CD4-positive, alpha-beta T cell treated with Interleukin-17A for 1 hour (primary cell): ENCODE results near the gene RNASE11.
"Not testable (repeated sequence)": the region's sequence is repeated elsewhere in the genome, so short reads cannot be mapped to it uniquely, and the experiment has no call there.

ENCODE experiments used
- DNase-seq: peaks from one replicate; pipeline ENCODE4 v3.0.0-alpha.2; 2020

RNASE11 gene

GRCh38 chr14:20578325-20578724 lies 9.5 kb downstream of the RNASE11 start:
- no peak for DNase-seq

- DNase-seq = not testable (repeated sequence)
Observed at GRCh38 chr14:20572382-20572990, 15.3 kb downstream of the RNASE11 start.

GRCh38 chr14:20570720-20571119 lies 17.1 kb downstream of the RNASE11 start:
- not testable (repeated sequence) for DNase-seq

- not testable (repeated sequence) for DNase-seq
Observed at GRCh38 chr14:20569865-20570264, 17.9 kb downstream of the RNASE11 start.

DNA sequence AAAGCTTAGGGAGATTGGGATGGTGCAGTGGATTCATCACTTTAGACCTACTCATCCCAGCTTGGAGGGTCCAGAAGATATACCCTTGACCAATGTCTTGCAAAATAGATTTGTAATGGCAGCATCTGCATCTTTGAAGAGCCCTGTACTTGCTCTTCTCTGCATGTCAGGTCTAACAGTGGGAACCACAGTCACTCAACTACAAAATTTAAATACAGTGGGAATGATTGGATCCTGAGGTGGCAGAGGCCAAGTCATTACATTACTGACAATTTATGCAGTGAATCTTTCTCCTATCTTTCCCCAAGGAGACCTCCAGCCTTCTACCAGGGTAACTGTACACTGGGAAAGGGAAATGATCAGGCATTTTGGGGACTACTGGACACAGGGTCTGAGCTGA lies 18.7 kb downstream of the RNASE11 start:
- DNase-seq = no peak

GRCh38 chr14:20568393-20568792 lies 19.4 kb downstream of the RNASE11 start:
- no peak for DNase-seq

- DNase-seq = not testable (repeated sequence)
Observed at GRCh38 chr14:20567199-20567598, 20.6 kb downstream of the RNASE11 start.

- DNase-seq = no peak
Observed at GRCh38 chr14:20564501-20564997, 23.3 kb downstream of the RNASE11 start.

GRCh38 chr14:20563971-20564370 lies 23.8 kb downstream of the RNASE11 start:
- DNase-seq = no peak

DNA sequence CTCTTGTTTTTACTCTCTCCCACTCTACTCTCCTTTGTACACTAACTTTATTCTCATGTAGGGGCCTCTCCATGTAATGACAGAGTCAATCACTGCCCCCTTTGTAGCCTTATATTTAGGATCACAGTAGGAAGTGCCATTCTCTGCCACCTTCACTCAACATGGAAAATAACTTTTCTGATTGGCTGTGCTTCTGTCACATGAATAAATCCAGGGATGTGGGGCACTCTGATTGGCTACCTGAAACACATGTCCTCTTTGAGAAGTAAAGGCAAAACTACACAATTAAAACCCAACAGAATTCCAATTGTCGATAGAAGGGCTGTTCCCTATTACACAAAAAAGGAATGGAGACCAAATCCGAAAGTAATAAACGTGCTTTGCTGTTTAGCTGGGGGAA lies 26.8 kb downstream of the RNASE11 start, which contains the start of gene RNASE9:
TSS of gene RNASE9 (minus strand) at position 87 of the 400 bp plus-strand sequence.
- DNase-seq = no peak

GRCh38 chr14:20559461-20559904 lies 28.3 kb downstream of the RNASE11 start:
- no peak for DNase-seq

- no peak for DNase-seq
Observed at GRCh38 chr14:20557212-20557542, 30.6 kb downstream of the RNASE11 start.

DNA sequence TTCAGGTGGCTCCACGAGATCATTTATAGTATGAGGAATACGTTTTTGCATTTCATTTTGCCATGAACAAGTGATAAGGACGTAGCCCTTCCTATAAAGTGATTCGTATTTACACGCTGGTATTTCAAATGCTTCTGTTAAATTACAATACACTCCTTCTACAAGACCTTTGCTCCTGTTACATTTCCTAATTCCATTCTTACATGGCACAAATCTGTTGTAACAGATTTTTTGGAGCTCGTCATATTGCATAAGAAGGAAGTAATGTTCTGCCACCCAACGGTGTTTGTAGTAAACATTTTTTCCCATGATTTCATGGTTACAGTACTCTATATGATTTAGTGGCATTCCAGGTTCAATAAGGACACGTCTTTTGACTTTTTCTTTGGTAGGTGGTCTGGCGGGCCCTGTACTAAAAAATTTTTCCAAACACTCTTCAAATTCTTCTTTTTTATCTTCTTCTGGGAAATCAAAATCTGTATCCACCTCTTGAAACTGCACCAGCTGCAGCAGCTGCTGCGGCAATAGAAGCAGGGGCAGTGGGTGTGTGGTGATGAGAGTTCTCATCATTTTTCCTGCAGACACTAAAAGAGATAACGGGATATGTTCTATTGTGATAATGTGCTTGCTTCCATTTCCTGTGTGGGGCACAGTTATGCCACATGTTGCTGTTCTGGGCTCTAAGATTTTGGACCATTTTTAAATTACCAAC lies 31.1 kb downstream of the RNASE11 start:
- no peak for DNase-seq

GRCh38 chr14:20555845-20556244 lies 32.0 kb downstream of the RNASE11 start:
- DNase-seq = no peak

- DNase-seq = no peak
Observed at GRCh38 chr14:20553024-20553423, 34.8 kb downstream of the RNASE11 start.

DNA sequence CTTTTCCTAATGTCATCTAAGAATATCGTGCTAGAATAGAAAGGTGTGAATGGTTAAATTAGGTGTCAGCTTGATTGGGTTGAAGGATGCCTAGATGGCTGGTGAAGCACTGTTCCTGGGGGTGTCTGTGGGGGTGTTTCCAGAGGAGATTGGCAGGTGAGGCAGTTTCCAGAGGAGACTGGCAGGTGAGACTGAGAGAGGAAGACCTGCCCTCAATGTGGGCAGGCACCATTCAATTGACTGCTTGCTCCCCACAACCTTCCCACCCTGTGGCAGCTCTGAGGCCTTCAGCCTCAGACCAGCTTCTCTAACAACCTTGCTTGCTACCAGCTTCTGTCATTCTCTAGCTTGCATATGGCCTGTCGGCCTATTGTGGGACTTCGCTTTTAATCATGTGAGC lies 36.2 kb downstream of the RNASE11 start:
- DNase-seq = no peak

DNA sequence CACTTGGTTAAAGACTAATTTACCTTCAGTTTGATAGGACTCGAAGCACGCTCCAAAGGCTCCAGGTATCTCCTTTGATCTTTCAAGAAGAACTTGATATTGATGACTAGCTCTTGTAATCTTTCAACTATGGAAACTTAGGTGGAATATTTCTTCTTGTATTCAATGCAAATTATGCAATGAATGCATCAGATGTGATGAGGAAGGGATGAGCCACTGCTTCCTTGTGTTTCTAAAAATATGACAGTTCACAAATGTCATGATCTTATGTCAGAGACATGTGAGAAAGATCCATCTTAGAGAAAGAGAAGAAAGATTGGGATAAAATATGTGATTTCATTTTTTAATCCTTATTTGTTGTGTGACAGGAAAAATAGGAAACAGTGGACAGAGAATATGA lies 36.9 kb downstream of the RNASE11 start:
- DNase-seq = no peak

DNA sequence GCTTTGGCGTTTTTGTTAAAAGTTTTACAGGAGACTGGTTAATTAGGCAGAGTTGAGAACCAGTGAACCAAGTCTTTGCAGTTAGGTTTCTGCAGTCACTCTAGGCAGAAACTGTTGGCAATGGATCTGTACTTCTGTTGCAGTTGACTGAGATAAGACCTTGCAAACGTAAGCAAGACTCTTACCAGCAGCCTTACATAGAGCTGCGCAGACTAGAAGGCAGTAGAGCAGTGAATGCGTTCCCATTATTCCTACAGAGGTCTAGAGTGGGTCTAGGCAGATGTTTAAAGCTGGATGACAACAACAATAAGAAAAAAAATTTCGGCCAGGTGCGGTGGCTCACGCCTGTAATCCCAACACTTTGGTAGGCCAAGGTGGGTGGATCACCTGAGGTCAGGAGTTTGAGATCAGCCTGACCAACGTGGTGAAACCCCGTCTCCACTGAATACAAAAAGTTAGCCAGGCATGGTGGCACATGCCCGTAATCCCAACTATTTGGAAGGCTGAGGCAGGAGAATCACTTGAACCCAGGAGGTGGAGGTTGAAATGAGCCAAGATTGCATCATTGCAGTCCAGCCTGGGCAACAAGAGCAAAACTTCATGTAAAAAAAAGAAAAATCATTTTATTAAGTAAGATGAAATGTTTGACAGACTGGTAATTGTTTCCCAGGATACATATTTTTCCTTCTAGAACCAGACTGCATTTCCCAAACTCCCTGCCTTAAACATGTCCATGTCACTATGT lies 39.2 kb downstream of the RNASE11 start:
- DNase-seq = no peak

DNA sequence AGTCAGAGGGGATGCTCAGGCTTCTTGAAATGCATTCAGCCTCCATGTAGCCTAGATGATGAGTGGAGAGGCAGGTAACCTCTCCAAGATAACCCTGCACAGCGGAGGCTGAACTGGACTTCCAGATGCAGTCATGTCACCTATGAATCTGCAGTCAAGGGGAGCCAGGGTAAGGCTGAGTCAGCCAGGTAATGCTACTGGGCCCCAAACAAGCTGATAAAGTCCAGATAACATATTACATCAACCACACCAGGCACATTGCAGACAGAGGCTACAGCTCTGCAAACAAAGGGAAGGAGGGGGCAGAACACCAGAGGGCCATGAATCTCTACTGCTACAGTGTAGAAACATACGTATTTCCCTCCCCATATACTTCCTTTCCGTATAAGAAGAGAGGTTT lies 40.9 kb downstream of the RNASE11 start:
- DNase-seq = no peak

DNA sequence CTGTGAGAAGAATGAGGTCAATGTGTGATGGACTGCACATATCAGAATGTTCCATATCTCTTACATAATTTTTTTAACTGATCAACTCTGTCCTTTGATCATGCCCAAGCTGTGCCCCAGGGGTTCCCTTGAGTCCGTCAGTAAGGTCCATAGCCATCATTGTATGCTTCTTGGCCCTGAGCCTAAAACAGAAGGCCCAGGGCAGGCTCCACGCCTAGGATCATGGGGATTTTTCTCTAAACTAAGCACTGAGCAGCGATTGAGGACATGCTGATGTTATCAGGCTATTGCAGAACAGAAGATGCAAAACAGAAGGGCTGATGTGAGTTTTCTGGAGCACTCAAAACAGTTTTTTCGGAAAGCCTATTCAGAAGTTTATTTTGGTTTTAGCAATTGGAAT lies 47.9 kb downstream of the RNASE11 start:
- DNase-seq = no peak
